CD14-positive monocyte (primary cell): ENCODE results near the gene OR52B2. TPM values are rescaled to one million over a fixed set of nuclear protein-coding genes. Genes with fewer than 3 reads are reported as not detected.
A peak's percentile ranks its signal among the peaks of the same experiment; 100 is the strongest.

Experiments used
- DNase-seq, 3 donors: peaks; one replicate each; pipeline ENCODE4 v3.0.0-alpha.2; 2011 to 2022
- H2AFZ ChIP-seq: 2 replicates; pipeline ENCODE4 v1.6.0; 2012; ENCODE audit warnings: mild to moderate bottlenecking, low read depth, low read length, inconsistent platforms; ENCODE audit not compliant: insufficient read depth, poor library complexity, severe bottlenecking
- H3K27ac ChIP-seq, 2 donors: 1 replicate in 1 of 2; 2 replicates in 1 of 2; pipeline ENCODE4 v1.5.1; 2012 to 2013; ENCODE audit warnings: low read length in 2 of 2, control low read depth in 1 of 2, inconsistent platforms in 1 of 2, low read depth in 1 of 2, mild to moderate bottlenecking in 1 of 2
- H3K27me3 ChIP-seq, 2 donors: one replicate each; pipeline versions ENCODE4 v1.6.0 to v1.6.1; 2011 to 2013; ENCODE audit warnings: low read length in 2 of 2; ENCODE audit not compliant: control insufficient read depth in 2 of 2, insufficient read depth in 2 of 2
- H3K36me3 ChIP-seq, 2 donors: replicated peaks in 1 of 2; 1 replicate in 1 of 2; 2 replicates in 1 of 2; pipeline versions ENCODE4 v1.5.1 to v1.6.1; 2012 to 2013; ENCODE audit warnings: low read length in 2 of 2, control low read depth in 1 of 2, inconsistent platforms in 1 of 2, mild to moderate bottlenecking in 1 of 2; ENCODE audit not compliant: insufficient read depth in 2 of 2, control insufficient read depth in 1 of 2
- H3K4me1 ChIP-seq, 2 donors: 1 replicate in 1 of 2; 2 replicates in 1 of 2; pipeline versions ENCODE4 v1.5.1 to v1.6.1; 2012 to 2013; ENCODE audit warnings: low read length in 2 of 2, control low read depth in 1 of 2, inconsistent platforms in 1 of 2, mild to moderate bottlenecking in 1 of 2, moderate library complexity in 1 of 2; ENCODE audit not compliant: insufficient read depth in 2 of 2, control insufficient read depth in 1 of 2
- H3K4me2 ChIP-seq: replicated peaks from 2 replicates; pipeline ENCODE3; 2012; ENCODE audit warnings: low read length, moderate library complexity, mild to moderate bottlenecking; ENCODE audit not compliant: poor library complexity, severe bottlenecking; ENCODE audit errors: extremely low read depth
- H3K4me3 ChIP-seq, 3 experiments: fragments of 200-600 bp in 1 of 3; sonication (generic) in 1 of 3; replicated peaks in 1 of 3; 1 replicate in 2 of 3; 2 replicates in 1 of 3; pipeline ENCODE4 v1.5.1; 2011 to 2013; ENCODE audit warnings: low read length in 3 of 3, mild to moderate bottlenecking in 3 of 3, control low read depth in 2 of 3, low read depth in 2 of 3, inconsistent platforms in 1 of 3, moderate library complexity in 1 of 3
- H3K79me2 ChIP-seq: 2 replicates; pipeline ENCODE4 v1.6.0; 2012; ENCODE audit warnings: mild to moderate bottlenecking, control low read depth, inconsistent platforms, low read length, moderate library complexity; ENCODE audit not compliant: insufficient read depth
- H3K9ac ChIP-seq: 2 replicates; pipeline ENCODE4 v1.6.0; 2017; ENCODE audit warnings: low read length, mild to moderate bottlenecking; ENCODE audit not compliant: insufficient read depth, poor library complexity, severe bottlenecking
- H3K9me3 ChIP-seq, 2 donors: replicated peaks in 1 of 2; 1 replicate in 1 of 2; 2 replicates in 1 of 2; pipeline versions ENCODE4 v1.5.1 to v1.6.1; 2012 to 2013; ENCODE audit warnings: low read length in 2 of 2, control low read depth in 1 of 2; ENCODE audit not compliant: control insufficient read depth in 1 of 2, insufficient read depth in 1 of 2
- H4K20me1 ChIP-seq: 2 replicates; pipeline ENCODE4 v1.6.0; 2012; ENCODE audit warnings: mild to moderate bottlenecking, low read length, control low read depth, moderate library complexity; ENCODE audit not compliant: insufficient read depth
- H3K27ac Mint-ChIP-seq, 7 donors: one replicate each; pipeline ENCODE4 v1.8.0; 2020; ENCODE audit warnings: mild to moderate bottlenecking in 7 of 7, mixed read lengths in 7 of 7, moderate library complexity in 6 of 7, inconsistent platforms in 2 of 7
- H3K27me3 Mint-ChIP-seq, 3 donors: one replicate each; pipeline ENCODE4 v1.8.0; 2021 to 2022; ENCODE audit warnings: low read depth in 3 of 3, mild to moderate bottlenecking in 3 of 3, mixed read lengths in 3 of 3, moderate library complexity in 3 of 3, inconsistent platforms in 1 of 3
- H3K36me3 Mint-ChIP-seq, 2 donors: one replicate each; pipeline ENCODE4 v1.8.0; 2020; ENCODE audit warnings: mixed read lengths in 2 of 2, inconsistent platforms in 1 of 2, mild to moderate bottlenecking in 1 of 2
- H3K4me1 Mint-ChIP-seq: one replicate; pipeline ENCODE4 v1.8.0; 2020; ENCODE audit warnings: mild to moderate bottlenecking, mixed read lengths
- H3K4me3 Mint-ChIP-seq, 2 donors: one replicate each; pipeline ENCODE4 v1.8.0; 2020; ENCODE audit warnings: mild to moderate bottlenecking in 2 of 2, mixed read lengths in 2 of 2, moderate library complexity in 1 of 2
- H3K9me3 Mint-ChIP-seq, 7 donors: one replicate each; pipeline ENCODE4 v1.8.0; 2020 to 2022; ENCODE audit warnings: mixed read lengths in 7 of 7, mild to moderate bottlenecking in 6 of 7, moderate library complexity in 6 of 7, inconsistent platforms in 2 of 7
- WGBS: methylation state at CpG from one replicate; pipeline ENCODE4 v1.1.5; 2013; ENCODE audit warnings: missing lambda C conversion rate; ENCODE audit not compliant: insufficient coverage; 5-methylcytosine and 5-hydroxymethylcytosine counted together
- intact Hi-C, 2 donors: fragments of 100-400 bp; cut with micrococcal nuclease; formaldehyde crosslinking; loops; one replicate each; pipeline versions ENCODE4 v1.15.0 to v1.15.1; 2023
- polyA minus RNA-seq: library from RNA; depleted of rRNA, polyadenylated mRNA; stranded (reverse); fragments of >200 nt; gene quantifications from 2 replicates; pipeline ENCODE4 v1.2.3, GENCODE V29; 2012
- polyA plus RNA-seq, 3 donors: library from polyadenylated mRNA; depleted of rRNA in 1 of 3; unstranded in 2 of 3; stranded (reverse) in 1 of 3; fragments of 300-500 nt in 2 of 3; fragments of >200 nt in 1 of 3; fragmentation: Illumina TruSeq in 2 of 3; gene quantifications; 1 replicate in 2 of 3; 2 replicates in 1 of 3; pipeline ENCODE4 v1.2.3, GENCODE V29; 2012 to 2021
- total RNA-seq, 12 experiments: library from RNA in 1 of 12; stranded (reverse) in 1 of 12; fragments of 120-200 nt in 1 of 12; gene quantifications; one replicate each; pipeline ENCODE4 v1.2.4 and lab custom pipeline; 2013 to 2026; ENCODE audit warnings: mixed read lengths in 6 of 12, inconsistent platforms in 1 of 12
- TF ChIP-seq, protein P1 (sequence below): fragments of 200-600 bp; IDR thresholded peaks from one replicate; pipeline ENCODE4 v1.8.0; 2022; ENCODE audit warnings: antibody characterized with exemption, mild to moderate bottlenecking

OR52B2 gene
- total RNA-seq (2013) = not detected
- not detected for polyA plus RNA-seq
- not detected in 2 replicates for polyA minus RNA-seq
- 0 to 0.30 (median 0) reads per million in 11 experiments for total RNA-seq (lab: John Stamatoyannopoulos, UW)

DNA sequence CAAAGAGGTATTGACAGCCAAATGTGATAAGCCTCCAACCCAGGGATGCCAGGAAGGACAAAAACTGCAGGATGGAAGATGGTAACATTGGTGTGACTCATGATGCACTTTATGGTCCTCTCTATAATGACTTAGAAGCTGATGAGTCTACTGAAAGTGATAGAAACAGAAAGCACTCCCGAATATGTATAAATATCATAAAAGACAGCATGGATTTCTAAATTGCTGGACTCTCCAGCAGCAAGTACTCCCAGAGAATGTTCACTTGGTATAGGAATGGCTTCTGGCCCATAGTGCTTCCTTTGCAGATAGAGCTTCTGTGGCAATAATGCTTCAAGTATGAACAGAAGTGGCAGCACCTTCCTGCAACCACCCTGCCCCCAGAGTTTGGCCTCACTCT, at the start of gene OR52B2:
TSS of gene OR52B2 (minus strand) at position 101 of the 400 bp plus-strand sequence. CDS start at position 101, 0 bp downstream.
- no CpG with 5 or more reads among the region's 1 CpG for WGBS
- Mint-ChIP-seq H3K4me3 (no peak within 1 kb of the TSS), H3K27ac (no peak within 1 kb of the TSS)

DNA sequence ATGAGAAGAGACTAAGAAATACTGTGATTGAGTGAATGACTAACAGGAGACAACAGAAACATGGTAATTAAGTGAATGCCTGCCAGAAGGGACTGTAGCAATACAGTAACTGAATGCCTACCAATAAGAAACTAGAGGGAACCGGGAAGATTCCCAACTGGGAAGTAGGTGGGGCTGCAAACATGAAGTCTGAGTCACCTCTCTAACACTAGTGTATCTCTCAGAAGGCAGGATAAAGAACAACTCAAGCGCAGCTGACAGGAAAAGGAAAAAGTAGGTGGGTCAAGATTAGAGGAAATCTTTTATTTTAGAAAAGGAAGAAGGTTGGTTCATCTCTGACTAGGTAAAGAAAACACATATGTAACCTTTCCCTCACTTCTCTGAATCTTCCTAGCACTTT, 49.2 kb upstream of the OR52B2 start:
- Histone ChIP-seq H4K20me1 (peaks cover 14% of the 10 kb centered on the region), H3K36me3 (peaks cover 86 to 100% of the 10 kb centered on the region in 2 donors), H3K79me2 (peaks cover 15% of the 10 kb centered on the region), H2AFZ (no peak overlapping the region), H3K9ac (no peak overlapping the region), H3K4me3 (no peak overlapping the region), H3K9me3 (no peaks in the 10 kb centered on the region), H3K4me2 (no peak overlapping the region), H3K27ac (peak overlapping the region in 1 of 2 donors; percentile 71), H3K27me3 (no peaks in the 10 kb centered on the region), H3K4me1 (peaks cover 19 to 39% of the 10 kb centered on the region in 2 donors)
- H3K27ac Mint-ChIP-seq = peak overlapping the region in 5 of 7 donors; percentile 60 to 72 (median 69)
- no peaks in the 10 kb centered on the region for H3K9me3 Mint-ChIP-seq
- H3K4me3 Mint-ChIP-seq = no peak overlapping the region
- intact Hi-C loops = no loop called here
- peak in 2 of 3 donors; percentile 60 to 79 for DNase-seq
- H3K27me3 Mint-ChIP-seq = peaks cover 0 to 3% (median 0%) of the 10 kb centered on the region in 3 donors
- peaks cover 12 to 81% of the 10 kb centered on the region in 2 donors for H3K36me3 Mint-ChIP-seq
- H3K4me1 Mint-ChIP-seq = peaks cover 29% of the 10 kb centered on the region
- TF ChIP-seq, protein P1, sequence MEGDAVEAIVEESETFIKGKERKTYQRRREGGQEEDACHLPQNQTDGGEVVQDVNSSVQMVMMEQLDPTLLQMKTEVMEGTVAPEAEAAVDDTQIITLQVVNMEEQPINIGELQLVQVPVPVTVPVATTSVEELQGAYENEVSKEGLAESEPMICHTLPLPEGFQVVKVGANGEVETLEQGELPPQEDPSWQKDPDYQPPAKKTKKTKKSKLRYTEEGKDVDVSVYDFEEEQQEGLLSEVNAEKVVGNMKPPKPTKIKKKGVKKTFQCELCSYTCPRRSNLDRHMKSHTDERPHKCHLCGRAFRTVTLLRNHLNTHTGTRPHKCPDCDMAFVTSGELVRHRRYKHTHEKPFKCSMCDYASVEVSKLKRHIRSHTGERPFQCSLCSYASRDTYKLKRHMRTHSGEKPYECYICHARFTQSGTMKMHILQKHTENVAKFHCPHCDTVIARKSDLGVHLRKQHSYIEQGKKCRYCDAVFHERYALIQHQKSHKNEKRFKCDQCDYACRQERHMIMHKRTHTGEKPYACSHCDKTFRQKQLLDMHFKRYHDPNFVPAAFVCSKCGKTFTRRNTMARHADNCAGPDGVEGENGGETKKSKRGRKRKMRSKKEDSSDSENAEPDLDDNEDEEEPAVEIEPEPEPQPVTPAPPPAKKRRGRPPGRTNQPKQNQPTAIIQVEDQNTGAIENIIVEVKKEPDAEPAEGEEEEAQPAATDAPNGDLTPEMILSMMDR = no peak
- WGBS = no CpG with 5 or more reads among the region's 2 CpGs

More for the DNA sequence above, at the start of gene OR52B2:
- no peaks in the 10 kb centered on the region for H3K36me3 ChIP-seq
- Mint-ChIP-seq H3K36me3 (peaks cover 2 to 7% of the 10 kb centered on the region in 2 donors), H3K4me1 (peaks cover 9% of the 10 kb centered on the region), H3K27me3 (peaks cover 0 to 12% (median 12%) of the 10 kb centered on the region in 3 donors), H3K9me3 (peaks cover under 1 to 7% (median 2%) of the 10 kb centered on the region in 7 donors)
- peaks cover 0 to 5% of the 10 kb centered on the region in 2 donors for H3K4me1 ChIP-seq
- intact Hi-C loops = no loop called here
- H3K4me3 ChIP-seq = no peak within 1 kb of the TSS
- no peaks in the 10 kb centered on the region for H3K79me2 ChIP-seq
- DNase-seq = no peak
- H3K27ac ChIP-seq = no peak within 1 kb of the TSS
- no peak within 1 kb of the TSS for H2AFZ ChIP-seq
- peaks cover 0 to under 1% of the 10 kb centered on the region in 2 donors for H3K9me3 ChIP-seq
- H4K20me1 ChIP-seq = no peaks in the 10 kb centered on the region
- H3K4me2 ChIP-seq = no peak within 1 kb of the TSS
- peaks cover 0 to 6% of the 10 kb centered on the region in 2 donors for H3K27me3 ChIP-seq
- TF ChIP-seq, protein P1 = no peak
- H3K9ac ChIP-seq = no peak within 1 kb of the TSS
